Measurements from ENCODE around the gene GRPEL1.
"Not testable (repeated sequence)": the region's sequence is repeated elsewhere in the genome, so short reads cannot be mapped to it uniquely, and the experiment has no call there.

GRPEL1 gene

GRCh38 chr4:7083597-7084563 lies 16.0 kb upstream of the GRPEL1 start:
- peaks cover 67% of the 10 kb centered on the region for H3K27me3 Mint-ChIP-seq
- no peaks in the 10 kb centered on the region for H3K36me3 Mint-ChIP-seq (ENCODE audit: low read depth)
- H3K4me1 Mint-ChIP-seq (ENCODE audit: low read depth) = peaks cover 5% of the 10 kb centered on the region
- no peak overlapping the region for H3K27ac Mint-ChIP-seq
- intact Hi-C loops (cut with micrococcal nuclease) = no loop called here
- H3K4me3 Mint-ChIP-seq = no peak overlapping the region
- no peaks in the 10 kb centered on the region for H3K9me3 Mint-ChIP-seq

DNA sequence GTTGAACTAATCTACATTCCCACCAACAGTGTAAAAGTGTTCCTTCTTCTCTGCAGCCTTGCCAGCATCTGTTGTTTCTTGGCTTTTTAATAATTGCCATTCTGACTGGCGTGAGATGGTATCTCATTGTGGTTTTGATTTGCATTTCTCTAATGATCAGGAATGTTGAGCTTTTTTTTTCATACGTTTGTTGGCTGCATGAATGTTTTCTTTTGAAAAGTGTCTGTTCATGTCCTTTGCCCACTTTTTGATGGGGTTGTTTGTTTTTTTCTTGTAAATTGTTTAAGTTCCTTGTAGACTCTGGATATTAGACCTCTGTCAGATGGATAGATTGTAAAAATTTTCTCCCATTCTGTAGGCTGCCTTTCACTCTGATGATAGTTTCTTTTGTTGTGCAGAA lies 12.0 kb upstream of the GRPEL1 start:
- H3K36me3 Mint-ChIP-seq (ENCODE audit: low read depth); H3K9me3 Mint-ChIP-seq; H3K4me1 Mint-ChIP-seq (ENCODE audit: low read depth); H3K27ac Mint-ChIP-seq; intact Hi-C loops (cut with micrococcal nuclease); H3K4me3 Mint-ChIP-seq: not testable (repeated sequence)
- H3K27me3 Mint-ChIP-seq = peaks cover 60% of the 10 kb centered on the region

GRCh38 chr4:7079483-7079882 lies 11.6 kb upstream of the GRPEL1 start:
- H3K36me3 Mint-ChIP-seq (ENCODE audit: low read depth); H3K9me3 Mint-ChIP-seq; H3K4me3 Mint-ChIP-seq; intact Hi-C loops (cut with micrococcal nuclease); H3K4me1 Mint-ChIP-seq (ENCODE audit: low read depth); H3K27ac Mint-ChIP-seq: not testable (repeated sequence)
- peaks cover 56% of the 10 kb centered on the region for H3K27me3 Mint-ChIP-seq

GRCh38 chr4:7078025-7078424 lies 10.2 kb upstream of the GRPEL1 start:
- Mint-ChIP-seq H3K4me1 (ENCODE audit: low read depth) (no peaks in the 10 kb centered on the region), H3K27ac (no peak overlapping the region), H3K4me3 (no peak overlapping the region), H3K9me3 (no peaks in the 10 kb centered on the region), H3K27me3 (peaks cover 44% of the 10 kb centered on the region), H3K36me3 (ENCODE audit: low read depth) (no peaks in the 10 kb centered on the region)
- intact Hi-C loops (cut with micrococcal nuclease) = no loop called here

- Mint-ChIP-seq H3K4me3 (no peak overlapping the region), H3K36me3 (ENCODE audit: low read depth) (no peaks in the 10 kb centered on the region), H3K4me1 (ENCODE audit: low read depth) (no peaks in the 10 kb centered on the region), H3K27me3 (peaks cover 43% of the 10 kb centered on the region), H3K9me3 (no peaks in the 10 kb centered on the region), H3K27ac (no peak overlapping the region)
- intact Hi-C loops (cut with micrococcal nuclease) = no loop called here
Measured at GRCh38 chr4:7077371-7077770, 9.5 kb upstream of the GRPEL1 start.

DNA sequence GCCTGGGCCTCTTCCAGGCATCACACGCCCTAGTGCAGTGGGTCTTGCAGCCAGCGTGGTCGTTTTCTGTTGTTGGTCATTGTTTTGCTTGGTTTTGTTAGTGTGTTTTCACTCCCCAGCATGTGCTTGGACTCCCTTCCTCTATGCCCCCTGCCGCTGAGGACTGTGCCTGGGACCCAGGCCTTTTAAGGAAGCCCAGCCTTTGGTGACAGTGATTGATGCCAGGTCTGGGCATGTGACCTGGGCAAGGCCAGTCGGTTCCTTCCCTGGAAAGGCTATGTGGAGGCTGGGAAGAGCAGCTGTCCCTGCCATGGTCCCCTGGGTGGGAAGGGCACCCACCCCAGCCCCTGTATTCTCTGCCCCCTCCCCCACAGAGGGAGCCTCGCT lies 8.8 kb upstream of the GRPEL1 start:
- Mint-ChIP-seq H3K4me3 (no peak overlapping the region), H3K27ac (no peak overlapping the region), H3K9me3 (no peaks in the 10 kb centered on the region), H3K27me3 (peaks cover 46% of the 10 kb centered on the region), H3K4me1 (ENCODE audit: low read depth) (no peaks in the 10 kb centered on the region), H3K36me3 (ENCODE audit: low read depth) (no peaks in the 10 kb centered on the region)
- intact Hi-C loops (cut with micrococcal nuclease) = no loop called here

DNA sequence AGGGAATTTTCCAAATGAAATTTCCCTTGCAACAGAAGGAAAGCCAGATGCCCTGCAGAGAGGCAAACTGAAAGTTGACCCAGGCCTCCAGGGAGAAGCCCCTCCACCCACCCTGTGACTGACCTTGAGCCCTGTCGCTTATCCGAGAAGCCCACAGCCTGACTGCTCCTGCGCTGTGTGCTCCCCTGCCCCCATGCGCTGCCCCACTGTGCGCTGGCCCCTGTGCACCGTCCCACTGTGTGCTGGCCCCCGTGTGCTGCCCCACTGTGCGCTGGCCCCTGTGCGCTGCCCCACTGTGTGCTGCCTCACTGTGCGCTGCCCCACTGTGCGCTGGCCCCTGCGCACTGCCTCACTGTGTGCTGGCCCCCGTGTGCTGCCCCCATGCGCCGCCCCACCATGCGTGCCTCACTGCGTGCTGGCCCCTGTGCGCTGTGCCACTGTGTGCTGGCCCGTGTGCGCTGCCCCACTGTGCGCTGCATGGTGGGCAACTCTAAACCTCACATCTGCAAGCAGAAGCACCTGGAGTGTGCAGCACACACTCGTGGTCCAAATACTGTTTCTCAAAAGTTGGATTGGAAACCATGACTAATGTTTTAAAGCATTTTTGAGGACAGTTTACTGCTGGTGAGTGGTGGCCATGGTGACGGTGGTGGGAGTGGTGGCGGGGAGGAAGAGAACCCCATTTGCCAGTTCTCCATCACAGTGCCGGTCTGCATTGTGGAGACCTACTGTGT lies 8.3 kb upstream of the GRPEL1 start:
- Mint-ChIP-seq H3K9me3 (no peaks in the 10 kb centered on the region), H3K36me3 (ENCODE audit: low read depth) (no peaks in the 10 kb centered on the region)
- intact Hi-C loops (cut with micrococcal nuclease) = no loop called here

GRCh38 chr4:7074426-7074825 lies 6.6 kb upstream of the GRPEL1 start:
- Mint-ChIP-seq H3K36me3 (ENCODE audit: low read depth) (no peaks in the 10 kb centered on the region), H3K4me1 (ENCODE audit: low read depth) (peaks cover 2% of the 10 kb centered on the region), H3K9me3 (no peaks in the 10 kb centered on the region), H3K27ac (no peak overlapping the region), H3K4me3 (no peak overlapping the region), H3K27me3 (peaks cover 40% of the 10 kb centered on the region)
- intact Hi-C loops (cut with micrococcal nuclease) = loop anchor here (5.0 kb wide), 1 partner anchor 102 kb away; no protein-coding TSS in a partner anchor

More for the DNA sequence above, 8.3 kb upstream of the GRPEL1 start:
- Mint-ChIP-seq H3K27ac (no peak overlapping the region), H3K4me1 (ENCODE audit: low read depth) (no peaks in the 10 kb centered on the region), H3K4me3 (no peak overlapping the region), H3K27me3 (peaks cover 49% of the 10 kb centered on the region)

DNA sequence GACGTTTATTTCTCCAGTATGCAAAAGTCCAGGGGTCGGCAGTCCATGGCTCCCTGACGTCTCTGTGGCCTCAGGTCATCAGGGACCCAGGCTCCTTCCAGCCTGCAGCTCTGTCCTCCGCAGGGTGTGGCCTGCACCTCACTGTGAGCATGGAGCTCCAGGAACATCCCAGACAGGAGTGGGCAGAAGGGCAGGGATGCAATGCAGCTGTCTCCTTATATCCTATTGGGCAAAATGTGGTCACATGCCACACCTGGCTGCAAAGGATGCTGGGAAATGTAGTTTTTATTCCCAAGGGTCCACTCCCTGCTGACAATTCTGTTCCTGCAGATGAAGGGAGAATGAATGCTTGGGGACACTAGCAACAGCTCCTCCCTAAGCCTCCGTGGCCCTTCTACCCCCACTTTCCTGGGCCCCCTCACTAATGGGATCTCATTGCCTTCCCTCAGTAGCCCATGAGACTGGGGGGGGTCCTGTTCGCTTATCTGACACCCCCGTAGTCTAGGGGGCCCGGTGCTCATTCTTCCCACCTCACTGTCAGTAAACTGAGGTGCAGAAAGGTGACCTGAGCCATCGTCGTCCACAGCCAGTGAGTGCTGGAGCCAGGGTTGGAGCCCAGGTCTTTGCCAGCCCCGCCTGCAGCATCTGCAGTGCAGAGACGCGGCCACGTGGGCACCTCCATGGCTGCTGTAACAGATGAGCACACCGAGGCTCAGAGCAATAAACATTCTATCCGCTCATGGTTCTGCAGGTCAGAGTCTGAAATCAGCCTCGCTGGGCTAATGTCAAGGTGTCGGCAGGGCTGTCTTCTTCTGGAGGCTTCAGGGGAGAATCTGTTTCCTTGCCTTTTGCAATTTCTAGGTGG lies 5.9 kb upstream of the GRPEL1 start:
- Mint-ChIP-seq H3K4me1 (ENCODE audit: low read depth) (peaks cover 9% of the 10 kb centered on the region), H3K27ac (no peak overlapping the region)

GRCh38 chr4:7073059-7073458 lies 5.2 kb upstream of the GRPEL1 start:
- Mint-ChIP-seq H3K27ac (no peak overlapping the region), H3K27me3 (peaks cover 37% of the 10 kb centered on the region), H3K9me3 (no peaks in the 10 kb centered on the region), H3K4me1 (ENCODE audit: low read depth) (peaks cover 14% of the 10 kb centered on the region), H3K36me3 (ENCODE audit: low read depth) (no peaks in the 10 kb centered on the region), H3K4me3 (no peak overlapping the region)
- intact Hi-C loops (cut with micrococcal nuclease) = loop anchor here (5.0 kb wide), 1 partner anchor 101 kb away; no protein-coding TSS in a partner anchor

More for the DNA sequence above, 5.9 kb upstream of the GRPEL1 start:
- no peaks in the 10 kb centered on the region for H3K9me3 Mint-ChIP-seq
- intact Hi-C loops (cut with micrococcal nuclease) = loop anchor here (5.0 kb wide), 1 partner anchor 101 kb away; no protein-coding TSS in a partner anchor
- H3K4me3 Mint-ChIP-seq = no peak overlapping the region
- H3K36me3 Mint-ChIP-seq (ENCODE audit: low read depth) = no peaks in the 10 kb centered on the region
- peaks cover 37% of the 10 kb centered on the region for H3K27me3 Mint-ChIP-seq

GRCh38 chr4:7070729-7071511 lies 3.1 kb upstream of the GRPEL1 start:
- H3K36me3 Mint-ChIP-seq (ENCODE audit: low read depth) = peaks cover 6% of the 10 kb centered on the region
- H3K4me1 Mint-ChIP-seq (ENCODE audit: low read depth) = peaks cover 26% of the 10 kb centered on the region
- H3K9me3 Mint-ChIP-seq = no peaks in the 10 kb centered on the region
- H3K27me3 Mint-ChIP-seq = peaks cover 29% of the 10 kb centered on the region
- no peak overlapping the region for H3K4me3 Mint-ChIP-seq
- no peak overlapping the region for H3K27ac Mint-ChIP-seq
- intact Hi-C loops (cut with micrococcal nuclease) = loop anchor here (1.0 to 5.0 kb wide), 2 partner anchors 99 to 351 kb away; no protein-coding TSS in a partner anchor

DNA sequence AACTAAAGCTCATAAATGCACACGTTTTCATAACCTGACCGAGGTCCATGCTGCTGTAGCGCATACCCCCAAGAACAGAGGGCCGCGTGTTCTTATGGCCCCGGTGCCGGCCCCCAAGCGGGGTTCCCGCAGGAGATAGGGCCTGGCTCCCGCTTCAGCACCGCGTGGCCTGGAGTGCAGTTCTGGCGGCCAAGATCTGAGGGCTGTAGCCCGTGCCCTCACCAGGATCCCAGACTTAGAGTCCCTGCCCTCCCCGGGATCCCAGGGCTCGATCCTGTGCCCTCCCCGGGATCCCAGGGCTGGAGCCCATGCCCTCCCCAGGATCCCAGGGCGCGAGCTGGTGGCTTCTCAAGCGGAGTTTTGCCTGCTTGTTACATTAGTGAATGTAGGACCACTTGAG lies 1.0 kb upstream of the GRPEL1 start:
- peak overlapping the region; percentile 92 for H3K27ac Mint-ChIP-seq
- intact Hi-C loops (cut with micrococcal nuclease) = loop anchor here (1.0 to 5.0 kb wide), 3 partner anchors 26 to 162 kb away; partner anchors contain the start of genes TADA2B and TBC1D14
- H3K27me3 Mint-ChIP-seq = peaks cover 27% of the 10 kb centered on the region
- peaks cover 44% of the 10 kb centered on the region for H3K4me1 Mint-ChIP-seq (ENCODE audit: low read depth)
- peaks cover 25% of the 10 kb centered on the region for H3K36me3 Mint-ChIP-seq (ENCODE audit: low read depth)
- peak overlapping the region; percentile 89 for H3K4me3 Mint-ChIP-seq
- no peaks in the 10 kb centered on the region for H3K9me3 Mint-ChIP-seq

All from dendritic cell treated with granulocyte-macrophage colony-stimulating factor and Interleukin-4, amounts not matched to agents 40 ng/mL and 50 ng/mL, for 4 days (primary cell).